Raji (cell line): ENCODE data around the gene RPS6KA3.

Experiments
- POLR2A ChIP-seq: IDR thresholded peaks from 2 replicates; pipeline ENCODE4 v1.6.1; 2011; ENCODE audit warnings: low read depth, low read length, control low read depth; ENCODE audit not compliant: insufficient read depth

RPS6KA3 gene

GRCh38 chrX:20266810-20267606, at the start of gene RPS6KA3:
Gene RPS6KA3, minus strand, starts transcription at chrX:20266909. Its CDS starts 277 bp downstream, at chrX:20266632.
- TF ChIP-seq POLR2A, result peak; percentile 54

GRCh38 chrX:20315140-20315539, 48.4 kb upstream of the RPS6KA3 start:
- no peak for TF ChIP-seq POLR2A

- TF ChIP-seq POLR2A, result no peak
These were observed 47.2 kb upstream of the RPS6KA3 start for GRCh38 chrX:20313899-20314298.

- no peak for TF ChIP-seq POLR2A
These were observed 45.3 kb upstream of the RPS6KA3 start for GRCh38 chrX:20312018-20312417.

- TF ChIP-seq POLR2A, result no peak
These were observed 44.8 kb upstream of the RPS6KA3 start for GRCh38 chrX:20311505-20311904.

- no peak for TF ChIP-seq POLR2A
These were observed 43.1 kb upstream of the RPS6KA3 start for GRCh38 chrX:20309806-20310205.

GRCh38 chrX:20306668-20307067, 40.0 kb upstream of the RPS6KA3 start:
- TF ChIP-seq POLR2A, result no peak

- no peak for TF ChIP-seq POLR2A
These were observed 34.1 kb upstream of the RPS6KA3 start for GRCh38 chrX:20300822-20301221.

- no peak for TF ChIP-seq POLR2A
These were observed 28.2 kb upstream of the RPS6KA3 start for GRCh38 chrX:20294957-20295356.

- no peak for TF ChIP-seq POLR2A
These were observed 27.6 kb upstream of the RPS6KA3 start for GRCh38 chrX:20294284-20294683.

GRCh38 chrX:20285511-20285910, 18.8 kb upstream of the RPS6KA3 start:
- TF ChIP-seq POLR2A, result no peak

GRCh38 chrX:20284992-20285391, 18.3 kb upstream of the RPS6KA3 start:
- no peak for TF ChIP-seq POLR2A

- no peak for TF ChIP-seq POLR2A
These were observed 17.7 kb upstream of the RPS6KA3 start for GRCh38 chrX:20284444-20284843.

- no peak for TF ChIP-seq POLR2A
These were observed 14.2 kb upstream of the RPS6KA3 start for GRCh38 chrX:20280938-20281337.

GRCh38 chrX:20274121-20274520, 7.4 kb upstream of the RPS6KA3 start:
- no peak for TF ChIP-seq POLR2A

- TF ChIP-seq POLR2A, result no peak
These were observed 5.0 kb upstream of the RPS6KA3 start for GRCh38 chrX:20271730-20272129.

- TF ChIP-seq POLR2A, result no peak
These were observed 4.5 kb upstream of the RPS6KA3 start for GRCh38 chrX:20271186-20271585.
